CD4-positive, alpha-beta T cell treated with Interferon gamma for 1 hour (primary cell): ENCODE measurements around the gene CEP41.
"Not testable (repeated sequence)": the region's sequence is repeated elsewhere in the genome, so short reads cannot be mapped to it uniquely, and the experiment has no call there.

Source experiments
- DNase-seq: peaks from one replicate; pipeline ENCODE4 v3.0.0-alpha.2; 2020

CEP41 gene

DNA sequence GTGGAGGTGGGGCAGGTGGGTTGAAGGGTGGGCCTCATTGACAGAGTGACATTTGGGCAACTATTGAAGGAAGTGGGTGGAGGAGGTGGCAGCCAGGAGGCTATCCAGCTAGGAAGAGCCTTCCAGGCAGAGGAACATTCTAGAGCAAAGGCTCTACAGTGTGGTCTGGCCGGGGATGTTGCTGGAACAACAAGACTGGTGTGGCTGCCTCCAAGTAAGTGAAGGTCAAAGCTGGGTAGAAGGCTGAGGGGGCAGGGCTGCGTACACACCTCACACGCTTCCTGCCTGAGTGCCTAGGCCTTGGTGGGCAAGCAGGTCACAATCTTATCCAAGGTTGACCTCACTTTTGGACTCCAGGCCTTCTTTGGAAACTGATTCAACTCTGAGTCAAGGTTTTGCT lies 53.9 kb downstream of the CEP41 start:
- no peak for DNase-seq

DNA sequence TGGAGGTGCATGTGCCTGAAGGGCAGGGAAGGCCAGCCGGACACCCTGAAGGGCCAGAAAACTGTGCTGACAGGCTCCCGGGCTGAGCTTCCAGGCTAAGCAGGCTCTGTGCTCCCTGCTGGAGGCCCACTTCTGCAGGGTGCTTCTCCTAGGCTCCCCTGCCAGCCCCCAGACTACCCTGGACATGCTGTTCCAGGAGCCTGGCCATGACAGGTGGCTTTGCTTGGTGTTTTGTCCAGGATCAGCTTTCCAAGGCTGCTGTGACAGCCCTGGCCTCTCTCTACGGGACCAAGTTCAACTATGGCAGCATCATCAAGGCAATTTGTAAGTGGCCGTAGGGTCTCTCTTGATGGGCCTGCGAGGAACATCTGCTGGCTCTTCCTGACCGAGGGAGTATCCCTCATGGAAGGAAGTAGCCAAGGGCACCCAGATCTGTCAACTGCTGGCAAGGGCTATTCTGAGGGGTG lies 55.2 kb downstream of the CEP41 start:
- no peak for DNase-seq

- DNase-seq = no peak
Measured at GRCh38 chr7:130384841-130385599, 55.8 kb downstream of the CEP41 start.

GRCh38 chr7:130384371-130384801 lies 56.4 kb downstream of the CEP41 start:
- DNase-seq = no peak

DNA sequence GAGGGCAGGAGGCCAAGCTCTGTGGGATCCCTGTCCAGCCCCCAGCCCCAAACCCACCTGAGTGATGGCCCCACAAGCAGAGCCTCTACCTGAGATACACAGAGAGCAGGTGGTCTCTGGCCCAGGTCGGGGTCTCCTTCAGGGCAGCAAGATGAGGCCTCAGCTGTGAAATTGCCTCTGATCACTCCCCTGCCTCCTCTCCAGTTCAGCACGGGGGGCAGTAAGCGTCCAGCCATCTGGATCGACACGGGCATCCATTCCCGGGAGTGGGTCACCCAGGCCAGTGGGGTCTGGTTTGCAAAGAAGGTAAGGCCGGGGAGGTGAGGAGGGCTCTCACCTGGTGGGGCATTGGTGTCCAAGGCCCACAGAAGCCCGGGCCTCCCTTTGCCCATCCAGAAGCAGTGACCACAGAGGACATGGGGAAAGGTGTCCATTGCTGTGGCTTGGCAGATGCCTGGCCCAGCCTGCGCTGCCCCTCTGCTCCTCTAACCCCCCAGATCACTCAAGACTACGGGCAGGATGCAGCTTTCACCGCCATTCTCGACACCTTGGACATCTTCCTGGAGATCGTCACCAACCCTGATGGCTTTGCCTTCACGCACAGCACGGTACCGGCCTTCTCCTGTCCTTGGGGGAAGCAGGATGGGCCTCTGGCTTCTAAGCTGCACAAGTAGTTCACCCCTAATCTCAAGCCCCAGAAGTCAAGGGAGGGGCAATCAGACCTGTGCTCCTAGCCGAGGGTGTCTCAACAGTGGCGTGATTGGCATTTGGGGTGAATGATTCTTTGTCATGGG lies 57.4 kb downstream of the CEP41 start:
- DNase-seq = no peak

DNA sequence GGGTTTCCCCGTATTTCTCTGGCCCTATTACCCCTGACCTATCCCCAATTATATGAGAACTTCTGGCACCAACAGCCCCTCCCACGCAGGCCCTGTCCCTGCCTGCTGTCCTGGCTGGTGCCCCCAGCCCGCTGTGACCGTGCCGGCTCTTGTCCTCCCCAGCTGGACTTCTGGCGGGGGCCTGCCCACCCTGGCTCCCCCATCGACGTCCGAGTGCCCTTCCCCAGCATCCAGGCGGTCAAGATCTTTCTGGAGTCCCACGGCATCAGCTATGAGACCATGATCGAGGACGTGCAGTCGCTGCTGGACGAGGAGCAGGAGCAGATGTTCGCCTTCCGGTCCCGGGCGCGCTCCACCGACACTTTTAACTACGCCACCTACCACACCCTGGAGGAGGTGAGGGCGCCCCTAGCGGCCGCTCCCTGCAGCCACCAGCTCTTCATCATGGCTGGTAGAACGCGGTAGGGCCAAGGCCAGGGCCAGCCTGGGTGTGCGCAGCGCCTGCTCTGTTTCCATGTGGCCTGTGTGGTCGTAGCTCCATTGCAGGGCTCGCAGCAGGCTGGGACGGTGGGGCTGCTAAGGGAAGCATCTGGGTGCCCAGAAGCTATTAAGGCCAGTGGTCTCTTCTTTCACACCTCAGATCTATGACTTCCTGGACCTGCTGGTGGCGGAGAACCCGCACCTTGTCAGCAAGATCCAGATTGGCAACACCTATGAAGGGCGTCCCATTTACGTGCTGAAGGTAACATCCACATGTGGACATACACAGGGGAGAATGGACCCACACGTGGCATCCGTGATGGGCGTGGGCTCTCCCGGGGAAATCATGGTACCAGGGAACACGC lies 59.1 kb downstream of the CEP41 start:
- DNase-seq = no peak

- DNase-seq = no peak
Measured at GRCh38 chr7:130380861-130381455, 59.9 kb downstream of the CEP41 start.

DNA sequence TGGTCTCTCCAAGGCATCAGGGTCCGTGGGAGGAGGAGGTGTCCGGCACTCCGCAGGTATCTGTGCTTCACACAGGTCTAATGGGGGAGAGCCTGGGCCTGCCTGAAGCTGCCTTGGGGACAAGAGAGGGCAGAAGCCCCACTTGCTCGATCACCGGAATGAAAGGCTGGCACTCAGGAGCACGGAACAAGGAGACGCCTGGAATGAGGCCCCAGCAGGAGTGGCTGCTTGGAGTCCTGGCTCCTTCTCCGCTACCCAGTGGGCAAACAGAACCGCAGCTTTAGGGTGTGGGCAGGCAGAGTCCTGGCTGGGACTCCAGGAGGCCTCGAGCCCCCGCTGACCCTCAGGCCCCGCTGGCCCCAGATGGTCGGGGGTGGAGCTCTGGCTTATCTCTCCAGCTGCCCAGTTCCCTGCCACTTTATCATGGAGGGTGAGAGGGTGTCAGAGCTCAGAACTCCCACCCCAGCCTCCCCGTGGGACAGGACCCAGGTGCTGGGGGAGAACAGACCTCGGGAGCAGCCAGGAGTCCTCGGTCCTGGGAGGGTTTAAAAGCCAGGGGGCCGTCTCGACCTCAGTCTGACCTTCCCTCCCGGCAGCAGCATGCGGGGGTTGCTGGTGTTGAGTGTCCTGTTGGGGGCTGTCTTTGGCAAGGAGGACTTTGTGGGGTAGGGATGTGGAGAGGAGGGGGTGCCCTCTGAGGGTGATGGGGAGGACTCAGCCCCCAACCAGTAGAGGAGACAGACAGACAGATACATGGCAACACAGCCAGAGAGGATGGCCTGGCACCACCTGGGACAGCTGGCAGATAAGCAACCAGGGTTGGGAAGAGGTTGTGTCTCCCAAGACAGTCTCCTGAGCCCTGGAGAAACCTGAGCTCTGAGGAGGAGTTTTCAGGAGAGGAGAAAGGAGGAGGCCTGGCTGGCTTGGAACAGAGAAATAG lies 60.6 kb downstream of the CEP41 start, which contains the start of gene CPA1:
TSS of gene CPA1 (plus strand) at position 574 of the 940 bp plus-strand sequence. CDS start at position 601, 27 bp downstream.
- no peak for DNase-seq

- no peak for DNase-seq
Measured at GRCh38 chr7:130379532-130379920, 61.3 kb downstream of the CEP41 start.

DNA sequence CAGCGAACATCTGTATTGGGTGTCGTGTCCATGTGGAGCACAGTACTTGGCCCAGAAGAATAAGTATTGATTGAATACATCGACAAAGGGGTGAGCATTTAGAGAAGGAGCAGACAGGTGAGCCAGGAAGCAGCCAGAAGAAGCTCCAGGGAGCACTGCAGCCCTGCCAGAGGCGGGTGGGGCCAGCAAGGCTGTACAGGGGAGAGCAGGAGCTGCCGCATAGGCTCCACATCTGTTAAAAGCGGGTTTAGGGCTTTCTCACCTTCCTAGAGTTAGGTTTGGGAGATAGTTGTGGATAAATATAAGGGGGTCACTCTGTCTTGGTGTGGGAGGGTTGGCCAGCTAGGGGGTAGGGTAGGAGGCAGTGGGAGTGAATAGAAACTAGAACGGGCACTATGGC lies 61.8 kb downstream of the CEP41 start:
- DNase-seq = no peak

GRCh38 chr7:130377178-130377577 lies 63.6 kb downstream of the CEP41 start:
- DNase-seq = no peak

- DNase-seq = not testable (repeated sequence)
Measured at GRCh38 chr7:130376461-130376860, 64.4 kb downstream of the CEP41 start.

GRCh38 chr7:130374507-130374906 lies 66.3 kb downstream of the CEP41 start:
- no peak for DNase-seq

- DNase-seq = no peak
Measured at GRCh38 chr7:130372402-130373165, 68.2 kb downstream of the CEP41 start.

DNA sequence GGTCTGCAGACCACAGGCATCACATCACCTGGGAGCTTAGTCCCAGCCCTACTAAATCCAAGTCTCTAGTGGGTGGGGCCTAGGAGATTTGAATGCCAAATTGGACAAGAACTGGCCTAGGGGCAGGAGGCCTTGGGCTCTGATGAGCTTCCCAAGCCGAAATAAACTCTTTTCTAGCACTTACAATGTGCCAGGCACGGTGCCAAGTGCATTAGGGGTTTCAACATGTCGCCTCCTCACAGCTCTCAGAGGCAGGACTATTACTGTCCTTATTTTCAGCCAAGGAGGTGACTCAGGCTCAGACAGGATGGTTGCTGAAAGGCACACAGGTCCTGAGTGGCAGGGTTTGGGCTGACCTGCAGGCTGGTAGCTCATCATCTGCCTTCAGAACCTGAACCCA lies 69.8 kb downstream of the CEP41 start:
- no peak for DNase-seq

DNA sequence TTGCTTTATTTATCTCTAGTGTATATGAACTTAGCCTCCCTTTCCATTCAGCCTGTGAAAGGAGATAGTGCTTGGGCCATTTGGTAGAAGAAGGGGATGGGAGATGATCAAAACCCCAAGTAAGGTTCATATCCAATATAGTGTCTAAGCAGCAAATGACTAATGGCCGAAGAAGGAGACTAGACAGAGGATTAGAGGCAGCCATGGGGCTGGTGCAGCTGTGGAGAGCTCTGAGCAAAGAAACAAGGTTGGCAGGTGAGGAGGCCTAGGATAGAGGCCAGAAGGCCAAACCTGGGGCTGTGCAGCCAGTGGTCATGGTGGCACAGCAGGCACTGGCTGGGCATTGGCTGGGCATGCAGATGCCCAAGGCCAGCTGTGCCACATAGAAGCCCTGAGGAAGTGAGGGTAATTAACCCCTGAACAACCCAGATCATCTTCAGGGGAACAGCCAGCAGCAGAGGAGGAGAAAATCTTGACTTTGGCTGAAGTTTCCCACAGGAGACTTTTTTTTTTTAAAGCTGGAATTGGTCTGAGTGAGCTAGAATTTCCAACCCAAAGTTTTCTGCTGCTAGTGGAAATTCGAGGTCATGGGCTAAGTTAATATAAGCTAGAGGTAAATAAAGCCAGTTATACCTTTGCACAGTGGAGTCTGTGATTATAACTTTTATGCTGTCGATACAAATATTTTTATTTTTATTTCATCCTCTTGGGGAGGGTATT lies 70.8 kb downstream of the CEP41 start:
- no peak for DNase-seq

DNA sequence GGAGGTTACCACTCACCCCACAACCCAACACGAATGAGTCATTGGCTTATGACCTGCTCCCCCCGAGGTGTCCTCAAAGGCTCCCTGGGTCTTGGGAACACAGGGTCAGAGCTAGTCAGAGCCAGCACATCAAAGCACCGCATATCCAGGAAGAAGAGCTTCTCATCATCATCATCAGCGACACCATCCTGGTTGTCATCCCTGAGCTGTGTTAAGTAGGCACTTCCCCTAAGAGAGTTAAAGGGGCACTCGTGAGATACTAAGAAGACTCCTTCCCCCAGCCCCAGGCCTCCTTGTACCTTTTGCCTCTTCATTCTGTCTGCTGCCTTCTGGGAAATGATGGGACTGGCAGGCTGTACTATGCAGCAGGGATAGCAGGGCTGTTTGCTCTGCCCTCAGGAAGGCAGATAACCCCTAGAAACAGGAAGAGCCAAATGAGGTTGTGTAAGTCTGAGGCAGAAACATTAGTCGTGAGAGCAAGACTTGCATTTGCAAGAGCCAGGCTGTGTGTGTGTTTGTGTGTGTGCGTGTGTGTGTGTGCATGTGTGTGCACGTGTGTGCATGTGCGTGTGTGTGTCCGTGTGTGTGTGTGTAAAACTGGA lies 71.6 kb downstream of the CEP41 start:
- no peak for DNase-seq

GRCh38 chr7:130367836-130368746 lies 72.7 kb downstream of the CEP41 start:
- no peak for DNase-seq
